T-cell (primary cell): Measurements from ENCODE around the gene ISOC2. TPM values are rescaled to one million over a fixed set of nuclear protein-coding genes. Genes with fewer than 3 reads are reported as not detected.

Source experiments
- ATAC-seq, 4 experiments: fragments of 200-7000 bp in 3 of 4; fragments of 150-1000 bp in 1 of 4; cut with Tn5 transposase; replicated peaks in 1 of 4; 1 replicate in 3 of 4; 2 replicates in 1 of 4; pipeline ENCODE4 v1.10.0; 2021; ENCODE audit warnings: moderate library complexity in 3 of 4, mild to moderate bottlenecking in 2 of 4, moderate number of reproducible peaks in 1 of 4
- CTCF ChIA-PET, 2 donors: fragments of 300-600 bp; sonication (Branson Sonifier 250); formaldehyde crosslinking; loops; one replicate each; lab custom pipeline; 2022; ENCODE audit warnings: antibody characterized with exemption in 2 of 2; lab: Charles Lee
- POLR2A ChIA-PET, 2 donors: fragments of 300-600 bp; sonication (Branson Sonifier 250); formaldehyde crosslinking; loops; one replicate each; lab custom pipeline; 2022; ENCODE audit warnings: antibody characterized with exemption in 2 of 2; lab: Charles Lee
- DNase-seq, 35 experiments: peaks; one replicate each; pipeline versions ENCODE4 v3.0.0 to v3.0.0-alpha.2; 2013 to 2023
- H3K27ac ChIP-seq: one replicate; pipeline ENCODE4 v1.5.1; 2013; ENCODE audit warnings: low read length
- H3K27me3 ChIP-seq, 2 experiments: replicated peaks in 1 of 2; 1 replicate in 1 of 2; 2 replicates in 1 of 2; pipeline versions ENCODE4 v1.6.1 to v1.7.0; 2013; ENCODE audit warnings: low read length in 1 of 2, mixed read lengths in 1 of 2; ENCODE audit not compliant: control insufficient read depth in 2 of 2, insufficient read depth in 2 of 2; ENCODE audit errors: extremely low read depth in 1 of 2
- H3K36me3 ChIP-seq, 2 donors: 1 replicate in 1 of 2; 2 replicates in 1 of 2; pipeline versions ENCODE4 v1.6.1 to v1.7.0; 2013; ENCODE audit warnings: low read length in 1 of 2; ENCODE audit not compliant: control insufficient read depth in 2 of 2, insufficient read depth in 1 of 2; ENCODE audit errors: extremely low read depth in 1 of 2
- H3K4me1 ChIP-seq, 2 experiments: 1 replicate in 1 of 2; 2 replicates in 1 of 2; pipeline versions ENCODE4 v1.6.1 to v1.7.0; 2013; ENCODE audit warnings: low read length in 2 of 2, mixed read lengths in 1 of 2; ENCODE audit not compliant: insufficient read depth in 2 of 2, control insufficient read depth in 1 of 2; ENCODE audit errors: extremely low read depth in 1 of 2
- H3K4me3 ChIP-seq, 2 donors: 1 replicate in 1 of 2; 2 replicates in 1 of 2; pipeline versions ENCODE4 v1.5.1 to v1.7.0; 2013; ENCODE audit warnings: mild to moderate bottlenecking in 2 of 2, low read length in 1 of 2, moderate library complexity in 1 of 2; ENCODE audit not compliant: control insufficient read depth in 1 of 2; ENCODE audit errors: extremely low read depth in 1 of 2
- H3K9me3 ChIP-seq: 2 replicates; pipeline ENCODE4 v1.7.0; 2013
- H3K27ac Mint-ChIP-seq, 2 donors: one replicate each; pipeline ENCODE4 v1.8.0; 2020 to 2021; ENCODE audit warnings: mild to moderate bottlenecking in 2 of 2, mixed read lengths in 2 of 2
- H3K27me3 Mint-ChIP-seq, 2 donors: one replicate each; pipeline ENCODE4 v1.8.0; 2021 to 2022; ENCODE audit warnings: mixed read lengths in 2 of 2
- H3K36me3 Mint-ChIP-seq: one replicate; pipeline ENCODE4 v1.8.0; 2021; ENCODE audit warnings: mixed read lengths
- H3K4me1 Mint-ChIP-seq, 3 donors: one replicate each; pipeline ENCODE4 v1.8.0; 2020 to 2022; ENCODE audit warnings: mixed read lengths in 3 of 3, mild to moderate bottlenecking in 1 of 3
- H3K4me3 Mint-ChIP-seq, 3 donors: one replicate each; pipeline ENCODE4 v1.8.0; 2020 to 2022; ENCODE audit warnings: mild to moderate bottlenecking in 3 of 3, mixed read lengths in 3 of 3, moderate library complexity in 3 of 3
- H3K9me3 Mint-ChIP-seq, 3 donors: one replicate each; pipeline ENCODE4 v1.8.0; 2020 to 2022; ENCODE audit warnings: mixed read lengths in 3 of 3
- WGBS: methylation state at CpG from one replicate; pipeline ENCODE4 v1.1.5; 2013; ENCODE audit warnings: missing lambda C conversion rate; ENCODE audit not compliant: insufficient coverage; 5-methylcytosine and 5-hydroxymethylcytosine counted together
- total RNA-seq, 35 experiments: library from RNA in 6 of 35; stranded (reverse) in 6 of 35; fragments of 120-200 nt in 1 of 35; gene quantifications; one replicate each; pipeline versions ENCODE4 v1.2.1 to v1.2.4 and lab custom pipeline; 2013 to 2026

Gene ISOC2
- total RNA-seq, 5 donors from 2014 or later (not counting 1 experiment from before 2014, with no cell fraction given), result 6.8 to 18.9 (median 14.7) TPM

DNA sequence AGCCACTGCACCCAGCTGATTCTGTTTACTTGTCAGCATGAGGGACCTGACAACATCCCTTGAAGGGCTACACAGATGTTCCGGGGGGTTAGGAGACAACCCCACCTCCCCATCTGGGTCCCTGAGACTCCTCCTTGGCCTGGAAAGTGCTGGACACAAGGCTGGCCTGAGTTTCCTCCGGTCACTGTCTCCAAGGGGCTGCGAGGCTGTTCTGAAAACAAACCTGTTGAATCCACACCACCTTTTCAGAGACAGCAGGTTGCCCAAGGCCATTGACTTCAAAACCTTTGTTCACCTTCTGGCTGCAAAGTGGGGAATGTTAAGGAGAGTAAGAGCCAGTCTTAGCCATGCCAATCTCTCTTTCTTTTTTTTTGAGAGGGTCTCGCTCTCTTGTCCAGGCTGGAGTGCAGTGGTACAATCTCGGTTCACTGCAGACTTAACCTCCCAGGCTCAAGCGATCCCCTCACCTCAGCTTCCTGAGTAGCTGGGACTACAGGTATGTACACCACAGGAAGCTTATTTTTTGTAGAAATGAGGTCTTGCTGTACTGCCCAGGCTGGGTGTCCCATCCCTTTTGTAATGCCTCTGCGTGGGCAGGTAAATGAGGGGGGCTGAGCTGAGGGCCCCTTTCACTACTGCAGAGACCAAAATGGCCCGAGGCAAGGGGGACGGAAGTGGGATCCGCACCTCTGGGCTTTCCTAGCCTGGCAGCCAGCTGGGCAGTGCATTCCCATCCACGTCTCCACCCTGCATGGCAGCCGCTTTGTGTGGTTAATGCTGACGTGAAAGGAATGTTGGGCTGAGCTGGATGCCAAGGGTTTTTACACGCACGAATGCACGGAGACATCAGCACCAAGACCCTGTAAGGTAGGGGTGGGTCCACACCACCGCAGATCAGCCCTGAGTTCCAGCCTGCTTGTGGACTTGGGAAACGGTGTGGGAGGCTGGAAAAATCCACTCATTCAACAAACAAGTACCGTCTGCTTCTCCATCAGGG lies 13.1 kb upstream of the ISOC2 start:
- Histone ChIP-seq H3K4me3 (no peak overlapping the region), H3K36me3 (no peaks in the 10 kb centered on the region), H3K27ac (no peak overlapping the region), H3K4me1 (peaks cover 2 to 24% of the 10 kb centered on the region in 2 experiments), H3K27me3 (peaks cover 0 to 10% of the 10 kb centered on the region in 2 experiments), H3K9me3 (no peaks in the 10 kb centered on the region)
- Mint-ChIP-seq H3K36me3 (peaks cover 5% of the 10 kb centered on the region), H3K4me1 (peaks cover 21 to 27% (median 23%) of the 10 kb centered on the region in 3 donors), H3K9me3 (no peaks in the 10 kb centered on the region), H3K27ac (peak overlapping the region in 1 of 2 donors; percentile 94), H3K27me3 (no peaks in the 10 kb centered on the region), H3K4me3 (peak overlapping the region in 1 of 3 donors; percentile 43)
- WGBS, result 94% methylated on average over 9 of the region's 19 CpGs
- POLR2A ChIA-PET, result no interaction called here
- DNase-seq, result no peak
- no peak for ATAC-seq
- CTCF ChIA-PET, result interaction anchor here in 1 of 2 donors (0.6 to 1.3 kb wide), 2 partner anchors 27 to 328 kb away, joined by 3 read pairs; no protein-coding TSS in a partner anchor

DNA sequence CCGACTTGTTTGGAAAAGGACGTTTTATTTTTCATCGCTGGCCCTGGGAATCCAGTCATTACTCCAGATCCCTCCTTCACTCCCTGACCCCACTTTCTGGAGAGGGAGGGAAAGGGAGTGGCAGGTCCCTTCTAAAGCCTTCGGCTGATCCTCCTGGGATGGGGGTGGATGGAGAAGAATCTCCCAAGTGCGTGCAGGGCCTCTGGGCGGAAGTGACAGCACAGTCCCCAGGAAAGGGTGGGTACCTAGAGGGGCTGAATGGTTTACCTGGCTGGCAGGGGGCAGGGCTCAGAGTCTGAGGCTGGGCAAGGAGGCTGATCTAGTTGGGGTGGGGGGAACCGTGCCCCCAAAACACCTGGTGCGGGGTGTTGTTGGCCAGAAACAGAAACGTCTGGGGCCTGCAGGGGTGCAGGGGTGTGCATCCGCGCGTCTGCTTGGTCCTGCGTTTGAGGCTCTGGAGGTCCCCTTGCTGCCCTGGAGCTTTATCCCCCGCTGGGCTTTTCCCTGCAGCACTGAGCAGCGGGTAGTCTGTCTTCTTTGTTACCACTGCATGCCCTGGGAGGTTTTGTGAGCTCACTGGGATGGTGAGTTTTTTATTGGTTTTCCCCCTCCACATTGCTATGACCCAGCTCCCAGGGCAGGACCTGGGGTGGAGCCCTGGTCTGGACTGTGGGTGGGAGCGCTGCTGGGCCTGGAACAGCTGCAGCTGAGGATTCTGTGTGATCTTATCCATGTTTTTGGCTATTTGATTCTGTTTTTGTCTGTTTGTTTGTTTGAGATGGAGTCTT lies 12.0 kb upstream of the ISOC2 start:
- no peak overlapping the region for H3K4me3 Mint-ChIP-seq
- no peak overlapping the region for H3K27ac ChIP-seq

DNA sequence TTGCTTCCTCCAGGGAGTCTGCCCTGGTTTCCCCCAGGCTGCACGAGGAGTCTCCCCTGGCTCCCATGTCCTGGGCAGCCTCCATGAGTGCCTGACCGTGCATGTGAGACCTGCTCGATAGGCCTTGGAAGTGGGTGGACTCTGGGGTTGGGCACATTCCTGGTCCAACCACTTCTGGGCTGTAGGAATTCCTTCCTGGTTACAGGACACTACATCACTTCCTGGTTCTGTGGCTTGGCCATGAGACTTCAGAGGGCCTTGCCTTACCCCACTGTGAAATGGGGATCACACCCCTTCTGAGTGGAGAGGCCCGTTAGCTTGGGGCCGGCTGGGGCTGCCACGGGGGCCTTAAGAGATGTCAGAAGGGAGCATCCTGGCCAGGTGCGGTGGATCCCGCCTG lies 11.0 kb upstream of the ISOC2 start:
- 80% methylated on average over 7 of the region's 8 CpGs for WGBS
- DNase-seq (no peak), ATAC-seq (no peak)
- no peak overlapping the region for H3K27ac ChIP-seq
- H3K4me1 ChIP-seq, result peaks cover 2 to 19% of the 10 kb centered on the region in 2 experiments
- H3K36me3 ChIP-seq, result no peaks in the 10 kb centered on the region
- peaks cover 0 to 15% of the 10 kb centered on the region in 2 experiments for H3K27me3 ChIP-seq
- Mint-ChIP-seq H3K27ac (no peak overlapping the region), H3K9me3 (no peaks in the 10 kb centered on the region), H3K4me3 (no peak overlapping the region), H3K4me1 (peaks cover 0 to 10% (median 8%) of the 10 kb centered on the region in 3 donors), H3K27me3 (no peaks in the 10 kb centered on the region), H3K36me3 (no peaks in the 10 kb centered on the region)
- CTCF ChIA-PET, result no interaction called here
- no peaks in the 10 kb centered on the region for H3K9me3 ChIP-seq
- no peak overlapping the region for H3K4me3 ChIP-seq
- POLR2A ChIA-PET, result no interaction called here

More for the DNA sequence above, 12.0 kb upstream of the ISOC2 start:
- Mint-ChIP-seq H3K36me3 (peaks cover 5% of the 10 kb centered on the region), H3K27ac (no peak overlapping the region), H3K9me3 (no peaks in the 10 kb centered on the region), H3K4me1 (peaks cover 9 to 15% (median 15%) of the 10 kb centered on the region in 3 donors), H3K27me3 (no peaks in the 10 kb centered on the region)
- ATAC-seq (no peak), DNase-seq (no peak)
- Histone ChIP-seq H3K9me3 (no peaks in the 10 kb centered on the region), H3K4me1 (peaks cover 2 to 24% of the 10 kb centered on the region in 2 experiments), H3K4me3 (no peak overlapping the region), H3K27me3 (peaks cover 0 to 10% of the 10 kb centered on the region in 2 experiments), H3K36me3 (no peaks in the 10 kb centered on the region)
- POLR2A ChIA-PET, result no interaction called here
- CTCF ChIA-PET, result interaction anchor here in 1 of 2 donors (1.3 kb wide), 1 partner anchor 28 kb away, joined by 3 read pairs; no protein-coding TSS in a partner anchor
- WGBS, result 90% methylated on average over 9 of the region's 16 CpGs

- ChIA-PET CTCF (no interaction called here), POLR2A (no interaction called here)
- Histone ChIP-seq H3K4me1 (peaks cover 2 to 11% of the 10 kb centered on the region in 2 experiments), H3K9me3 (no peaks in the 10 kb centered on the region), H3K36me3 (no peaks in the 10 kb centered on the region), H3K4me3 (no peak overlapping the region), H3K27me3 (peaks cover 0 to 15% of the 10 kb centered on the region in 2 experiments), H3K27ac (no peak overlapping the region)
- ATAC-seq, result no peak
- H3K36me3 Mint-ChIP-seq, result no peaks in the 10 kb centered on the region
- DNase-seq, result no peak
- H3K9me3 Mint-ChIP-seq, result no peaks in the 10 kb centered on the region
- no peak overlapping the region for H3K4me3 Mint-ChIP-seq
- no peaks in the 10 kb centered on the region for H3K27me3 Mint-ChIP-seq
- H3K4me1 Mint-ChIP-seq, result peaks cover 0 to 8% (median 7%) of the 10 kb centered on the region in 3 donors
- WGBS, result 89% methylated on average over 11 of the region's 13 CpGs
- H3K27ac Mint-ChIP-seq, result no peak overlapping the region
These were observed 9.8 kb upstream of the ISOC2 start for GRCh38 chr19:55471266-55471665.

DNA sequence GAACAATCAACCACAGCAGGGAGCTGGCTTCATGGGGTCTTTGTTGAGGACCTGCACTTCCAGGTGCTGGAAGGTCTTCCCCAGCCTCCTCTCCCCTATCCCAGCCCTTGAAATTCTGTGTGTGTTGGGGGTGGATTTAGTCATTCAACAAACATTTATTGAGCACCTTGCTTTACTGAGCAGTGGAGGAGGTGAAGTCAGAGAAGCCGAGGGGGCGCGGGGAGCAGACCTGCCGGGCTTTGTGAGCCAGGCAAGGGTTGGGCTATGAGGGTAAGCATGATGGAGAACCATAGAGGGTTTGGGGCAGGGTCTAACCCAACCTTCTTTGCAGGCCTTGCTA lies 6.6 kb upstream of the ISOC2 start:
- Mint-ChIP-seq H3K4me1 (peaks cover under 1 to 5% (median 3%) of the 10 kb centered on the region in 3 donors), H3K27me3 (no peaks in the 10 kb centered on the region), H3K27ac (peak overlapping the region in 1 of 2 donors; percentile 23), H3K9me3 (no peaks in the 10 kb centered on the region), H3K4me3 (no peak overlapping the region), H3K36me3 (no peaks in the 10 kb centered on the region)
- DNase-seq (no peak), ATAC-seq (peak in 1 of 4 experiments; percentile 34)
- Histone ChIP-seq H3K4me3 (no peak overlapping the region), H3K36me3 (no peaks in the 10 kb centered on the region), H3K27me3 (peaks cover 0 to 13% of the 10 kb centered on the region in 2 experiments), H3K9me3 (no peaks in the 10 kb centered on the region), H3K27ac (no peak overlapping the region), H3K4me1 (peaks cover 0 to 5% of the 10 kb centered on the region in 2 experiments)
- WGBS, result no CpG with 5 or more reads among the region's 4 CpGs
- ChIA-PET POLR2A (no interaction called here), CTCF (interaction anchor here (0.5 to 2.2 kb wide), 6 partner anchors 8 to 167 kb away, joined by 4 to 21 read pairs (median 10); partner anchors contain the start of gene ZNF628 (in 2 of the 2))
